K562 (cell line): Measurements from ENCODE around the gene BBLN. TPM values are rescaled to one million over a fixed set of nuclear protein-coding genes. Genes with fewer than 3 reads are reported as not detected.

Experiments
- CHD1 ChIP-seq: fragments of 200-600 bp; sonication (generic); IDR thresholded peaks from one replicate; pipeline ENCODE4 v1.6.1; 2012; ENCODE audit warnings: mild to moderate bottlenecking, moderate library complexity, low read length, inconsistent platforms
- HDAC2 ChIP-seq: fragments of 450-650 bp; IDR thresholded peaks from 2 replicates; pipeline ENCODE4 v1.6.1; 2016; ENCODE audit warnings: mild to moderate bottlenecking
- HMG20B ChIP-seq: fragments of 250-450 bp; sonication (Bioruptor Pico); IDR thresholded peaks from 2 replicates; pipeline ENCODE4 v1.5.0; 2021; ENCODE audit warnings: mild to moderate bottlenecking
- HNRNPUL1 ChIP-seq: fragments of 200-400 bp; formaldehyde crosslinking; IDR thresholded peaks from 2 replicates; pipeline ENCODE4 v1.6.1; 2017; ENCODE audit warnings: low read length
- KLF10 ChIP-seq: fragments of 250-450 bp; sonication (Bioruptor Pico); IDR thresholded peaks from 2 replicates; pipeline ENCODE4 v1.6.1; 2021; ENCODE audit warnings: matching md5 sums
- MAFG ChIP-seq: fragments of 450-650 bp; conservative IDR thresholded peaks from 2 replicates; pipeline ENCODE4 v1.6.1; 2016; ENCODE audit warnings: missing genetic modification characterization, missing compliant biosample characterization
- MBD2 ChIP-seq: sonication (generic); IDR thresholded peaks from 2 replicates; pipeline ENCODE4 v1.6.1; 2016; ENCODE audit warnings: low read depth, borderline replicate concordance
- NR2F6 ChIP-seq: fragments of 450-650 bp; formaldehyde crosslinking; IDR thresholded peaks from 2 replicates; pipeline ENCODE4 v1.4.0; 2020; ENCODE audit warnings: mild to moderate bottlenecking
- POLR2G ChIP-seq: fragments of 200-400 bp; formaldehyde crosslinking; IDR thresholded peaks from 2 replicates; pipeline ENCODE4 v1.6.1; 2017; ENCODE audit warnings: low read depth, mild to moderate bottlenecking, antibody characterized with exemption, low read length, moderate library complexity
- SMAD4 ChIP-seq: fragments of 250-450 bp; sonication (Bioruptor Pico); conservative IDR thresholded peaks from 2 replicates; pipeline ENCODE4 v1.8.0; 2021; ENCODE audit warnings: inconsistent platforms, mild to moderate bottlenecking, moderate library complexity
- SMARCA5 ChIP-seq: fragments of 450-650 bp; IDR thresholded peaks from 2 replicates; pipeline ENCODE4 v1.6.1; 2016
- SRF ChIP-seq, 2 experiments: fragments of 250-450, 450-650 bp in 1 of 2; sonication (Bioruptor Pico) in 1 of 2; sonication (generic) in 1 of 2; formaldehyde crosslinking; IDR thresholded peaks; 2 replicates each; pipeline versions ENCODE4 v1.5.0 to v1.5.1; 2020 to 2022; ENCODE audit warnings: mild to moderate bottlenecking in 1 of 2, missing genetic modification reagents in 1 of 2
- TRIM25 ChIP-seq: fragments of 450-650 bp; IDR thresholded peaks from 2 replicates; pipeline ENCODE4 v1.7.0; 2016; ENCODE audit warnings: borderline replicate concordance
- ZBTB17 ChIP-seq: fragments of 450-650 bp; formaldehyde crosslinking; IDR thresholded peaks from 2 replicates; pipeline ENCODE4 v1.4.0; 2020; ENCODE audit warnings: mild to moderate bottlenecking
- ZBTB26 ChIP-seq: fragments of 450-650 bp; formaldehyde crosslinking; IDR thresholded peaks from 2 replicates; pipeline ENCODE4 v1.4.0; 2022; ENCODE audit warnings: missing genetic modification characterization
- ZNF197 ChIP-seq: fragments of 200-800 bp; sonication (Bioruptor generic); IDR thresholded peaks from 2 replicates; pipeline ENCODE4 v1.6.1; 2016; ENCODE audit warnings: low read depth, missing genetic modification characterization, missing compliant biosample characterization
- polyA plus RNA-seq, 8 experiments: library from polyadenylated mRNA; depleted of rRNA in 4 of 8; stranded (reverse) in 5 of 8; unstranded in 3 of 8; fragments of >200 nt; fragmentation: Nextera tagmentation in 2 of 8; fragmentation: Illumina TruSeq in 1 of 8; extraction: Ambion mirVana in 2 of 8; extraction: Trizol in 1 of 8; gene quantifications; 2 replicates each; pipeline versions ENCODE4 v1.2.1 to v1.2.3, GENCODE V29; 2011 to 2014; ENCODE audit warnings: inconsistent platforms in 1 of 8, missing spikeins in 1 of 8
- total RNA-seq, 7 experiments: library from RNA; depleted of rRNA in 6 of 7; stranded (reverse); fragments of >200 nt in 6 of 7; fragmentation: Illumina TruSeq in 2 of 7; extraction: Trizol in 2 of 7; gene quantifications; 2 replicates each; pipeline versions ENCODE4 v1.2.1 to v1.2.3, GENCODE V29; 2011 to 2021; ENCODE audit warnings: low replicate concordance in 1 of 7
- TF ChIP-seq, protein P1 (sequence below), 2 experiments: IDR thresholded peaks in 1 of 2; conservative IDR thresholded peaks in 1 of 2; 2 replicates each; pipeline ENCODE4 v1.6.1; 2016; ENCODE audit warnings: low read depth in 2 of 2, mild to moderate bottlenecking in 1 of 2, missing compliant biosample characterization in 1 of 2, missing genetic modification characterization in 1 of 2, moderate library complexity in 1 of 2
- TF ChIP-seq, protein P2 (sequence below), 2 experiments: IDR thresholded peaks; 2 replicates each; pipeline ENCODE4 v1.6.1; 2012; ENCODE audit warnings: improper control_type of control experiment in 2 of 2, low read depth in 2 of 2, low read length in 2 of 2, borderline replicate concordance in 1 of 2
- TF ChIP-seq, protein P3 (sequence below), 2 experiments: fragments of 250-450 bp in 1 of 2; fragments of 450-650 bp in 1 of 2; sonication (Bioruptor Pico) in 1 of 2; IDR thresholded peaks; 2 replicates each; pipeline versions ENCODE4 v1.6.1 to v1.8.0; 2016 to 2021; ENCODE audit warnings: mild to moderate bottlenecking in 2 of 2, moderate library complexity in 2 of 2, missing compliant biosample characterization in 1 of 2, missing genetic modification characterization in 1 of 2

Gene BBLN
- total and polyA plus RNA-seq, 9 of the 15 experiments (the other 6 are each of a cell fraction or from before 2014, with no cell fraction given): 4.2 to 331 (median 87.1) TPM

DNA sequence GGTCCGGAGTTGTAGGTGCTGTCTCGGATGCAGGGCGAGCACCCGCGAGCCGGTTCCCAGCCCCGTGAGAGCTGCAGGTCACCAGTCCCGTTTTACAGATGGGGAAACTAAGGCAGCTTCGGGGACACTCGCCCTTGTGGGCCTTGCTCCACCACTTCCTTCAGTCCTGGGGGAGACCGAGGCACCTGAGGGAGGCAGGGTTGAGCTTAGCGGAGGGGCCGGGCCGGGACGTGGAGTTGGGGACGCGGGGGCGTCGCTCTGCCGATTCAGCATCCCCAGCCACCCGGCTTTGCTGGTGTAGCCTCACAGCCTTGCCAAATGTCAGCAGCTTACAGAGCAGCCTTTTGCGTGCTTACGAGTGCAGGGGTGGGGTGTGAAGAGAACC is 530 bp downstream of the BBLN start (continued):
- TF ChIP-seq, protein P1, sequence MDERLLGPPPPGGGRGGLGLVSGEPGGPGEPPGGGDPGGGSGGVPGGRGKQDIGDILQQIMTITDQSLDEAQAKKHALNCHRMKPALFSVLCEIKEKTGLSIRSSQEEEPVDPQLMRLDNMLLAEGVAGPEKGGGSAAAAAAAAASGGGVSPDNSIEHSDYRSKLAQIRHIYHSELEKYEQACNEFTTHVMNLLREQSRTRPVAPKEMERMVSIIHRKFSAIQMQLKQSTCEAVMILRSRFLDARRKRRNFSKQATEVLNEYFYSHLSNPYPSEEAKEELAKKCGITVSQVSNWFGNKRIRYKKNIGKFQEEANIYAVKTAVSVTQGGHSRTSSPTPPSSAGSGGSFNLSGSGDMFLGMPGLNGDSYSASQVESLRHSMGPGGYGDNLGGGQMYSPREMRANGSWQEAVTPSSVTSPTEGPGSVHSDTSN (CRISPR knock-in tag; IDR thresholded peaks at IDR 0.05; ENCODE audit: low read depth): no peak
- TF ChIP-seq, protein P1 (tag; conservative IDR thresholded peaks at IDR 0.05; ENCODE audit: low read depth): no peak
- TF ChIP-seq, protein P2, sequence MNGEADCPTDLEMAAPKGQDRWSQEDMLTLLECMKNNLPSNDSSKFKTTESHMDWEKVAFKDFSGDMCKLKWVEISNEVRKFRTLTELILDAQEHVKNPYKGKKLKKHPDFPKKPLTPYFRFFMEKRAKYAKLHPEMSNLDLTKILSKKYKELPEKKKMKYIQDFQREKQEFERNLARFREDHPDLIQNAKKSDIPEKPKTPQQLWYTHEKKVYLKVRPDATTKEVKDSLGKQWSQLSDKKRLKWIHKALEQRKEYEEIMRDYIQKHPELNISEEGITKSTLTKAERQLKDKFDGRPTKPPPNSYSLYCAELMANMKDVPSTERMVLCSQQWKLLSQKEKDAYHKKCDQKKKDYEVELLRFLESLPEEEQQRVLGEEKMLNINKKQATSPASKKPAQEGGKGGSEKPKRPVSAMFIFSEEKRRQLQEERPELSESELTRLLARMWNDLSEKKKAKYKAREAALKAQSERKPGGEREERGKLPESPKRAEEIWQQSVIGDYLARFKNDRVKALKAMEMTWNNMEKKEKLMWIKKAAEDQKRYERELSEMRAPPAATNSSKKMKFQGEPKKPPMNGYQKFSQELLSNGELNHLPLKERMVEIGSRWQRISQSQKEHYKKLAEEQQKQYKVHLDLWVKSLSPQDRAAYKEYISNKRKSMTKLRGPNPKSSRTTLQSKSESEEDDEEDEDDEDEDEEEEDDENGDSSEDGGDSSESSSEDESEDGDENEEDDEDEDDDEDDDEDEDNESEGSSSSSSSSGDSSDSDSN (IDR thresholded peaks at IDR 0.05; ENCODE audit: borderline replicate concordance in 1 of 2, low read depth in 2 of 2, low read length in 2 of 2): peak in 1 of 2 experiments; percentile 65; a peak in 1 of 4 replicates
- 0 out of 2 replicates have a peak, but pooled peaks have one; percentile 1 for TF ChIP-seq ZBTB26 (CRISPR knock-in tag)
- TF ChIP-seq HDAC2: peak; percentile 92
- TF ChIP-seq HMG20B (CRISPR knock-in tag): no peak
- TF ChIP-seq SMARCA5: peak; percentile 93; the same call in 1 of the 2 replicates
- peak; percentile 64 for TF ChIP-seq MAFG (tag)
- peak; percentile 94; the same call in 1 of the 2 replicates for TF ChIP-seq TRIM25
- 0 out of 2 replicates have a peak, but pooled peaks have one; percentile 1 for TF ChIP-seq NR2F6
- peak; percentile 5; the same call in 1 of the 2 replicates for TF ChIP-seq POLR2G
- TF ChIP-seq MBD2: no peak
- no peak; the same call in none of the 2 replicates for TF ChIP-seq ZBTB17
- TF ChIP-seq KLF10 (CRISPR knock-in tag): no peak
- TF ChIP-seq, protein P3, sequence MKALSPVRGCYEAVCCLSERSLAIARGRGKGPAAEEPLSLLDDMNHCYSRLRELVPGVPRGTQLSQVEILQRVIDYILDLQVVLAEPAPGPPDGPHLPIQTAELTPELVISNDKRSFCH (CRISPR knock-in tag; IDR thresholded peaks at IDR 0.05): no peak
- TF ChIP-seq, protein P3 (tag; IDR thresholded peaks at IDR 0.05): 0 out of 2 replicates have a peak, but pooled peaks have one; percentile 75
- peak; percentile 75 for TF ChIP-seq CHD1
- no peak for TF ChIP-seq HNRNPUL1
- peak; percentile 56; the same call in 1 of the 2 replicates for TF ChIP-seq SMAD4
- TF ChIP-seq SRF (CRISPR knock-in tag; IDR thresholded peaks at IDR 0.05): no peak
- TF ChIP-seq ZNF197: no peak
